Skeletal muscle satellite cell (primary cell): ENCODE results near the gene ALG6.

Experiments
- H3K27me3 ChIP-seq: 2 replicates; pipeline ENCODE4 v1.7.0; 2013; ENCODE audit warnings: low read length; ENCODE audit not compliant: control insufficient read depth, insufficient read depth
- H3K36me3 ChIP-seq: 2 replicates; pipeline ENCODE4 v1.7.0; 2013; ENCODE audit warnings: mild to moderate bottlenecking, control low read depth, low read length; ENCODE audit not compliant: insufficient read depth
- H3K4me1 ChIP-seq: 2 replicates; pipeline ENCODE4 v1.7.0; 2013; ENCODE audit warnings: low read length; ENCODE audit not compliant: control insufficient read depth, insufficient read depth
- H3K4me2 ChIP-seq: 2 replicates; pipeline ENCODE4 v1.7.0; 2013; ENCODE audit warnings: mild to moderate bottlenecking, low read length
- H3K4me3 ChIP-seq: 2 replicates; pipeline ENCODE4 v1.7.0; 2013; ENCODE audit warnings: low read length
- H3K9ac ChIP-seq: 2 replicates; pipeline ENCODE4 v1.7.0; 2013; ENCODE audit warnings: mild to moderate bottlenecking, low read depth, low read length, moderate library complexity
- H3K9me3 ChIP-seq: replicated peaks from 2 replicates; pipeline ENCODE4 v1.7.0; 2013; ENCODE audit warnings: mild to moderate bottlenecking, control low read depth, low read length

ALG6 gene

DNA sequence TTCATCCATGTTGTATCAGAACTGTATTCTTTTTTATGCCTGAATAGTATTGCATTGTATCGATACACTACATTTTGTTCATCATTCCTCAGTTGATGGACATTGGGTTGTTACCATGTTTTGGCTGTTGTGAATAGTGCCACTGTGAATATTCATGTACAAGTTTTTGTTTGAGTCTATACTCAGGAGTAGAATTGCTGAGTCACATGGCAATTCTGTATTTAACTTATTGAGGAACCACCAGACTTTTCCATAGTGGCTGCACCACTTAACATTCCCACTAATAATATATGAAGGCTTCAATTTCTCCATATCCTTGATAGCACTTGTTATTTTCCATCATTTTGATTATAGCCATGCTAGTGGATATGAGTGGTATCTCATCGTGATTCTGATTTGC is 56.2 kb downstream of the ALG6 start:
- Histone ChIP-seq H3K4me1 (no peaks in the 10 kb centered on the region), H3K4me3 (no peak overlapping the region), H3K9me3 (no peaks in the 10 kb centered on the region), H3K36me3 (no peaks in the 10 kb centered on the region), H3K27me3 (no peaks in the 10 kb centered on the region), H3K4me2 (no peak overlapping the region), H3K9ac (no peak overlapping the region)

DNA sequence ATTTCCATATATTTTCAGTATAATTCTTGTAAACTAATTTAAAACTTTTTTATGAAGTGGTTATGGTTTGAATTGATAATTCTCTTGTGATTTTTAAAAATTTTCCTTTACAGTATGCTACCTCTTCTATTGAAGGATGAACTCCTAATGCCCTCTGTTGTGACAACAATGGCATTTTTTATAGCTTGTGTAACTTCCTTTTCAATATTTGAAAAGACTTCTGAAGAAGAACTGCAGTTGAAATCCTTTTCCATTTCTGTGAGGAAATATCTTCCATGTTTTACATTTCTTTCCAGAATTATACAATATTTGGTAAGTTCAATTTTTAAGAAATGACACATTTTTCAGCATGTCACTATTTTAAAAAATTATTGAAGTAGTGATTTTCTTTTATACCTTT is 61.4 kb downstream of the ALG6 start:
- H3K9me3 ChIP-seq, result no peaks in the 10 kb centered on the region
- no peaks in the 10 kb centered on the region for H3K27me3 ChIP-seq
- no peak overlapping the region for H3K9ac ChIP-seq
- no peak overlapping the region for H3K4me3 ChIP-seq
- H3K4me1 ChIP-seq, result no peaks in the 10 kb centered on the region
- H3K36me3 ChIP-seq, result no peaks in the 10 kb centered on the region
- no peak overlapping the region for H3K4me2 ChIP-seq

DNA sequence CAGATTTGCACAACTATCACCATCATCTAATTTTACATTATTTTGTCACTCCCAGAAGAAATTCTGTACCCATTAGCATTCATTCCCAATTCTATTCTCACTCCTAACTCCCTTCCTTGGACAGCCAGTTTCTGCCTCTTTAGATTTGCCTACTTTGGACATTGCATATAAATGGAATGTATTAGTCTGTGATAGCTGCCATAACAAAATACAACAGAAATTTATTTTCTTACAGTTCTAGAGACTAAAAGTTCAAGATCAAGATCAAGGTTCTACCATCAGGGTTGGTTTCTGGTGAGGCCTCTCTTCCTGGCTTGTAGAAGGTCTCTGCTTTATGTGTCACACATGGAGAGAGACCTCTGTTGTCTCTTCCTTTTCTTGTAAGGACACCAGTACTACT is 61.9 kb downstream of the ALG6 start:
- no peaks in the 10 kb centered on the region for H3K36me3 ChIP-seq
- no peak overlapping the region for H3K4me2 ChIP-seq
- H3K4me3 ChIP-seq, result no peak overlapping the region
- no peaks in the 10 kb centered on the region for H3K9me3 ChIP-seq
- H3K27me3 ChIP-seq, result no peaks in the 10 kb centered on the region
- H3K9ac ChIP-seq, result no peak overlapping the region
- no peaks in the 10 kb centered on the region for H3K4me1 ChIP-seq

DNA sequence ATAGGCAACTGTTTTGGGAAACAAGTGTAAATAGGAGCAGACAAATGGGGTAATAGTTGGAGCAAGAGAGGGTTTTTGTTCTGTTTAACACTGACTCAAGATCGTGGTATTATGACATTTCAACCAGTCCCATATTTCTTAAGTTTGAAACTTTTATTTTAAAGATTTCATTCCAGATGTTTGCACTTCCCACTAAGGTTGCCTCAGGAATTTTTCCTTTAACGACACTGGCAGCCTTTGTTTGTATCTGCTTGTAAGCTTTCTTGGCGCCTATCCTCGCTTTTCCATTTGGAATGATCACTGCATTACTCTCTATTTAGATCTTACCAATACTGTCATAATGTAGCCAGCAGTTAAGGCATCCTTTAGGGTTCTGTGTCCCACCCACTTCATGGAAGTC is 67.7 kb downstream of the ALG6 start:
- Histone ChIP-seq H3K9me3 (no peaks in the 10 kb centered on the region), H3K4me2 (no peak overlapping the region), H3K27me3 (no peaks in the 10 kb centered on the region), H3K9ac (no peak overlapping the region), H3K4me3 (no peak overlapping the region), H3K4me1 (no peaks in the 10 kb centered on the region), H3K36me3 (no peaks in the 10 kb centered on the region)

DNA sequence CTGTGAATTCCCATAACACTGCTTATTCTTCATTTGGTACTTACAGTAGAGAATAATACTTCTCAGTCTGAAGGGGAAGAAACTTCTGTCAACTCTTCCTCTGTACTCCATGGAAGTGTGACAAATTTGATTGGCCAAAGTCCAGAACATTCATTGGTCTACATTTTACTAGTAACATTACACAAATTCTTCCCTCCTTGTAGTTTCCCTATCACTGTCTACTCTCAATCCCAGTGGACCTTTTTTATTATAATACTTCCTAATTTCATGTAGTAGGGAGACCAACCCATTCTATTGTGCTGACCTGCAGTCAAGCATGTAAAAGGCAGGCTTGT is 74.7 kb downstream of the ALG6 start:
- no peaks in the 10 kb centered on the region for H3K36me3 ChIP-seq
- no peaks in the 10 kb centered on the region for H3K4me1 ChIP-seq
- H3K4me3 ChIP-seq, result no peak overlapping the region
- no peaks in the 10 kb centered on the region for H3K9me3 ChIP-seq
- no peak overlapping the region for H3K4me2 ChIP-seq
- no peaks in the 10 kb centered on the region for H3K27me3 ChIP-seq
- H3K9ac ChIP-seq, result no peak overlapping the region

DNA sequence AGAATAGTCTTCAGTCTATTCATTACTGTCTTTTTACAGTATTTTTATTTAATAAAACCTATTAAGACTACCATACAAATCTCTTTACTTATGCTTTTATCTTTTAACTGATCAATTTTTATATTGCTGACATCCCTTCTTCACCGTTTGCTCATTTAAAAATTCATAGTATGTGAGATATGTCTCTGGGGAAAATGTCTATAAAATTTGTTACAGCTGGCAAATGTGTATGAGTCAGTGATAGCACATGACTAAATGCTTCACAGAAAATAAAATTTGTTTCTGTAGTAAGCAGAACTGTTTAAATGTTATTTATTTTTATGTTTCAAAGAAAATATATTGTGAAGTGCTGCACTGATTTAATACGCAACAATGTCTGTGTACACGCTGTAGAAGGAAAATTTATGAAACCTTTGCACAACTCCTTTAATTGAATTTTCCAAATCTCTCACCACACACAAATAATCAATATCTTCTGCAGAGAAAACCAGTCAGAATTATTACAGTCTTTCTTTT is 81.4 kb downstream of the ALG6 start:
- Histone ChIP-seq H3K36me3 (no peaks in the 10 kb centered on the region), H3K9ac (no peak overlapping the region), H3K27me3 (no peaks in the 10 kb centered on the region), H3K4me3 (no peak overlapping the region), H3K4me2 (no peak overlapping the region), H3K4me1 (peaks cover 6% of the 10 kb centered on the region), H3K9me3 (no peaks in the 10 kb centered on the region)

DNA sequence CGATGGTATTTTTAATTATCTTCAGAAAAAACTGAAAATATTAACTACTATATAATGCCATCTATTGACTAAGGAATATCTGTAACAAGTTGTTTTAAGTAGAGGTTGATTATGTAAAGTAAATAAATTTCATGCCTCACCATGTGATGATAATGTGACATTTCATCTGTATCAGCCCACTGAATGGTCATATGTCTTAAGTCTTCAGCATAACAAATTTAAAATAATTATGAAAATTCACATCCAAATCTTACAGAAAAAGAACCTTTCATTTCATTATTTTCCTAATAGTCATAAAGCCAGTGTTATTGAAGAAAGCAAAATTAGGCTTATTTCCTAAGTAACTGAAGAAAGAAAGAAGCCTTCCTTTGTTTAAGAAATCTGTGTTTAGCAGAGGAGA is 83.0 kb downstream of the ALG6 start:
- no peaks in the 10 kb centered on the region for H3K36me3 ChIP-seq

DNA sequence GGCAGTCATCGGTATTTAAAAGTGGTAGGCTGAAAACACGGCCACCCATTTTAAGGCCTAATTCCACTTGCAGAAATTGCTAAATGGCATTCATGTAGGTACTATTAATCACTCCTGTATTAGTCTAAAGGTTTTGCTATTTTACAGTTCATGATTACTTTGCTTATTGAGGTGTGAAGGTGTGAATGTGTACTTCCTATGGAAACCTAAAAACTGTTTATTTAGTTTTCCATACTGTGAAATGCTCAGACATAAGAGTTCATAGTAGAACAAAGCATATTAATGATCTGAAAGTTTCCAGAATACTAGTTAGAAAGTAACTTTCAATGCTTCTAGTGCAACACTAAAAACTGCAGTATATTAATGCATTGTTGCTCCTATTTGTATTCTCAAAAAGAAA is 85.8 kb downstream of the ALG6 start:
- H3K4me2 ChIP-seq, result no peak overlapping the region
- H3K27me3 ChIP-seq, result no peaks in the 10 kb centered on the region
- H3K9ac ChIP-seq, result no peak overlapping the region
- H3K9me3 ChIP-seq, result no peaks in the 10 kb centered on the region
- H3K4me3 ChIP-seq, result no peak overlapping the region
- H3K4me1 ChIP-seq, result peaks cover 6% of the 10 kb centered on the region
- H3K36me3 ChIP-seq, result no peaks in the 10 kb centered on the region

More for the DNA sequence above, 83.0 kb downstream of the ALG6 start:
- Histone ChIP-seq H3K4me2 (no peak overlapping the region), H3K9ac (no peak overlapping the region), H3K4me3 (no peak overlapping the region), H3K27me3 (no peaks in the 10 kb centered on the region), H3K4me1 (peaks cover 6% of the 10 kb centered on the region), H3K9me3 (no peaks in the 10 kb centered on the region)

DNA sequence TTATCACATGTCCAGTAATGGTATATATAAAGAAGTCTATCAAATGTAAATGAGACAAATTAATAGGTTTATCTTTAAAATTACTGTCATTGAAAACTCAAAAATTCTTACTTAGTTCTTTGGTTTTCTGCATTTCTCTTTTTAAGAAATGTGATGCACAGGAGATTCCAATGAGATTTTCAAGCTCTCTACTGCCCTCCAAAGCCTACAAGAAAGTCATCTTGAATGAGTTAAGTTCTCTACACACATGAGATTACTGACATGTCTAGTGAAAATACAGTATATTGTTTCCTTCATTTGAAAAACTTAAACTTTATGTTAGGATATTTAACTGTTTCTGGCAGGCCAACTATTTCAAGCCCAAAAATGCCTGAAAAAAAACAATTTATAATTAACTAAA is 86.8 kb downstream of the ALG6 start:
- H3K4me3 ChIP-seq, result no peak overlapping the region

DNA sequence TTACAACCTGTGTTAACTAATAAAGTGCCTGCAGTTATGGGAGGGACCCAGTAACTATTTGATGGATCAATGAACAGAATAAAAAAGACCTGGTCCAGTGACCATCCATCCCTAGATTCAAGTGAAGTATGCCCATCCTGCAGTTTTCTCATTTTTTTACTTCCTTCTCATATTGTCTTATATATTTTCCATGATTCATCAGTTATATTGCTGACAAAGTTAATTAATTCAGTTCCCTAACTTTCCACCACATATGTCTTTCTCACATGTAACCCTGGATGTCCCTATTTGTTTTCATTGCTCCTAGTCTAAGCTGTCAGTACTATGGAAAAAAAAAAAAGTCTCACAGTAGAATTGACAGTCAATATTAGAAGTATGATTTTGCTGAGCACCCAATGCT is 91.3 kb downstream of the ALG6 start:
- Histone ChIP-seq H3K4me3 (no peak overlapping the region), H3K4me1 (no peaks in the 10 kb centered on the region), H3K9me3 (peaks cover 6% of the 10 kb centered on the region), H3K4me2 (no peak overlapping the region), H3K9ac (no peak overlapping the region), H3K36me3 (peaks cover 4% of the 10 kb centered on the region), H3K27me3 (no peaks in the 10 kb centered on the region)

More for the DNA sequence above, 86.8 kb downstream of the ALG6 start:
- no peaks in the 10 kb centered on the region for H3K9me3 ChIP-seq
- H3K9ac ChIP-seq, result no peak overlapping the region
- H3K27me3 ChIP-seq, result no peaks in the 10 kb centered on the region
- peaks cover under 1% of the 10 kb centered on the region for H3K4me1 ChIP-seq
- no peak overlapping the region for H3K4me2 ChIP-seq
- no peaks in the 10 kb centered on the region for H3K36me3 ChIP-seq

DNA sequence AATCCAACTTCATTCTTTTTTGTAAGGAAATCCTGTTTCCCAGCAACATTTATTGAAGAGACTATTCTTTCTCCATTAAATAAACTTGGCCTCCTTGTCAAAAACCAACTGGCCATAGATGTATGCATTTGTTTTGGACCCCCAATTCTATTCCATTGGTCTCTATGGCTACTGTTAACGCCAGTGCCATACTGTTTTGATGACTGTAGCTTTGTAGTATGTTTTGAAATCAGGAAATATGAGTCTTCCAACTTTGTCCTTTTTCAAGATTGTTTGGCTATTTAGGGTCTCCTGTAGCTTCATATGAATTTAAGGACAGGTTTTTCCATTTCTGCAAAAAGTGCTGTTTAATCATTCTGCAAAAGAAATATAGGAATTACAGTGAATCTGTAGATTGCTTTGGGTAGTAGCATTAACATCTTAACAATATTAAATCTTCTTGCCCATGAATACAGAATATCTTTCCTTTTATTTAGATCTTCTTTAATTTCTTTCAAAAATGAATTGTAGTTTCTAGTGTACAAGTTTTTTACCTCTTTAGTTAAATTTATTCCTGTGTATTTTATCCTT is 94.3 kb downstream of the ALG6 start:
- Histone ChIP-seq H3K27me3 (no peaks in the 10 kb centered on the region), H3K4me3 (no peak overlapping the region), H3K9me3 (peaks cover 6% of the 10 kb centered on the region), H3K36me3 (peaks cover 4% of the 10 kb centered on the region), H3K4me1 (no peaks in the 10 kb centered on the region), H3K4me2 (no peak overlapping the region), H3K9ac (no peak overlapping the region)

DNA sequence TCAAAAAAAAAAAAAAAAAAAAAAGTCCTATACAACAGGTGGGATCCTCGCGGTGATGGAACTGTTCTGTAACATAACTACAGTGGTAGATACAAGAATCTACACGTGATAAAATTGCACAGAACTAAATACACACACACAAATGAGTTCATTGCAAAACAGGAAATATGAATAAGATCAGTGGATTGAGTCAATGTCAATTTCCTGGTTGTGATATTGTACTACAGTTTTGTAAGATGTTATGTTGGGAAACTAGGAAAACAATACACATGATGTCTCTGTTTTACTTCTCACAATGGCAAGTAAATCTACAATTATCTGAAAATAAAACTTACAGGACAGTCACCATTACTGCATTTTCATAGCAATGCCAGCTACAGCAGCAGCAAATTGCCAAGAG is 95.8 kb downstream of the ALG6 start:
- Histone ChIP-seq H3K36me3 (peaks cover 4% of the 10 kb centered on the region), H3K9me3 (peaks cover 6% of the 10 kb centered on the region), H3K9ac (no peak overlapping the region), H3K4me1 (no peaks in the 10 kb centered on the region), H3K4me2 (no peak overlapping the region), H3K4me3 (no peak overlapping the region), H3K27me3 (no peaks in the 10 kb centered on the region)
